Epidermal melanocyte (primary cell): ENCODE results near the gene ACTRT2.

Experiments used
- DNase-seq: peaks from one replicate; pipeline ENCODE4 v3.0.0; 2011; ENCODE audit warnings: low spot score; ENCODE audit not compliant: insufficient read length

Gene ACTRT2

DNA sequence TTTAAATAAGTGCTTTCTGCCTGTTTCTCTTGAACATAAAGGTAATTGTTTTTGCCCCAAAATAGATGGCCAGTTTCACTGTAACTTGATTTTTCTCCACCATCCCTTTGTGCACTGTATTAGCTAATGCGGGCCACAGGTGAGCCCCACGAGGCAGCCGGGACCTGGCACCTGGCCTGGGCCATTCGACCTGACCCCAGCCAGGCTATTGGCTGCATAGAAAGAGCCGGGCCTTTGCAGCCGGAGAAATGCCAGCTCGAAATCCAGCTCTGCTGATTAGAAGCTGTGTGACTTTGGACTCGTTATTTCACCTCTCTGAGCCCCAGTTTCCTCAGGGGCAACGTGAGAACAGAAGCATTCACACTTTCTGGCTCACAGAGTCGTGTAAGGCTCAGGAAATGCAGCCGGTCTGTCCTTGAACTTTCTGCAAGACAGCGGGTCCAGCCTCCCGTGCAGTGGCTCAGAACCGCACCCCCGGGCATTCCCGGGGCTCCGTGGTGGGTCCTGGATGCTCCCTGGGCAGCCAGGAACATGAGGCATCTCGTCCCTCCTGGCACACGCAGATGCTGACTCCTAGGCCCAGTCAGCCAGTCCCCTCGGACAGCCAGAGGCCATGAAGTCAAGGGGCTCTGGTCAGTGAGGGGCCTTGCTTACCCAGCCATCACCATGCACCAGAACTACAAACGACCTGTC lies 37.4 kb upstream of the ACTRT2 start:
- no peak for DNase-seq

DNA sequence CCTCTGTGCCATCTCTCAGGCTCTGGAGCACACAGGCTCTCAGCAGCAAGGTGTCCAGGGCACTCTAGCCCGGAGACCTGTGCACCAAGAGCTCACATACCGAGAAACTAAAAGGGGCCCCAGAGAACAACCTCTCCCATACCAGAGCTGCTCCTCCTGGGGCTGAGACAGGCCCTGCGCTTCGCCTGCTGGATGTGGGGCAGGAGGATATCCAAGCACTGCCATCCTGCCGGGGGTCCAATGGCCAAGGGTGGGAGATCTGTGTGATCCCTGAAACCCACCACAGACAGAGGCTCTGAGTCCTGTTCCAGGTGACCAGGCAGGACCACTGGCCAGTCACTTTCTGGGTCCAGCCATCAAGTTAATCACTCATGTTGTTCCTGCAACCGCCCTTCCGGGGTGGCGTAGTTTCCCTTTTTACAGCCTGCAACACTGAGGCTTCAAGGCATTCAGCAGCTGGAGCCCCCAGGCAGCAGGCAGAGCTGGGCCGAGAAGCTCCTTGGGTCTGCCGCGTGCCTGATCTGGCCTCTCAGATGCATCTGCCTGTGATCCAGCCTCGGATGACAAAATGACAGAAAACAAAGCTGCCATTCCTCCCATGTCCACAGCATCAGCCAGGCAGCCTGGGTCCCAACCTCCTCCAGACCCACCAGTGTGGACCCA lies 36.7 kb upstream of the ACTRT2 start:
- DNase-seq = no peak

DNA sequence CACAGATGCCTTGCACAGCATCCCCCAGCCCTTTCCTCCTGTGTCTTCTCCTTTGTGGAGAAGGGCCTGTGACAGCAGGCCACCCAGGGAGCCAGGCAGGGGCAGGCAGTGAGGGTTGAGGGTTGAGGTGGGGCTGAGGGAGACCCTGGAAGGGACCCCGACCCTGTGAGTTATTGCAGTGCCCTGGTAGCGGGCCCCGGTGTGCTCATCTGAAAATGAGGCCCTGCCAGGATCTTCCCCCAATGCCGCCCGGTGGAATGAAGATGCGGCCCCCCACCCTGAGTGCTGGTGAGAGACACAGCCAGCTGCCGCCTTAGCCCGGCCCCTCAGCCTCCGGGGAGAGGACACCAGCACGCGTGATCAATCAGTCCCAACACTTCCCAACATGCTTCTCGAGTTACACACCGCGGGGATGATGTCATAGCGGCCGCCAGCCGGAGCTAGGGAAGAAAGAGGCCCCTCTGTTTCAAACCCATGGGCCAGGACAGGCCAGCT lies 36.2 kb upstream of the ACTRT2 start:
- DNase-seq = no peak

DNA sequence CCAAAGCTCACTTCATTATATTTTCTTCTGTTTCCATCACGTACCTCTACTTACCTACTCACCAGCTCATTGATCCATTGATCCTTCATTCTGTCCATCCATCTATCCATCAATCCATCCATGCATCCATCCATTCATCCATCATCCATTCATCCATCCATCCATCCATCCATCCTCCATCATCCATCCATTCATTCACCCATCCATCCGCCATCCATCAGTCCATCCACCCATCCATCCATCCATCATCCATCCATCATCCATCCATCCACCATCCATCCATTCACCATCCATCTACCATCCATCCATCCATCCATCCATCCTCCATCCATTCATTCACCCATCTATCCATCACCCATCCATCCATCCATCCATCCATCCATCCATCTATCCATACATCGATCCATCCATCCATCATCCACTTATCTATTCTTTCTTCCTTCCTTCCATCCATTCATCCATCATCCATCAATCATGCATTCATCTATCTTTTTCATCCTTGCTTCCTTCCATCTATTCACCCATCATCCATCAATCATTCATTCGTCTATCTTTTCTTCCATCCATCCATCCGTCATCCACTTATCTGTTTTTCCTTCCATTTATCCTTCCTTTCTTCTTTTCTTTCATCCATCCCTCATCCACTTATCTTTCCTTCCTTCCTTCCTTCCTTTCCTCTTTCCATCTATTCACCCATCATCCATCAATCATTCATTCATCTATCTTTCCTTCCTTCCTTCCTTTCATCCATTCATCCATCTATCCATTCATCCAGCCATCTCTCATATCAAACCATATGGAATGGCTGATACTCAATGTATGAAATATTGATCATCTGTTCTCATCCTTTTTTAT lies 35.3 kb upstream of the ACTRT2 start:
- no peak for DNase-seq

DNA sequence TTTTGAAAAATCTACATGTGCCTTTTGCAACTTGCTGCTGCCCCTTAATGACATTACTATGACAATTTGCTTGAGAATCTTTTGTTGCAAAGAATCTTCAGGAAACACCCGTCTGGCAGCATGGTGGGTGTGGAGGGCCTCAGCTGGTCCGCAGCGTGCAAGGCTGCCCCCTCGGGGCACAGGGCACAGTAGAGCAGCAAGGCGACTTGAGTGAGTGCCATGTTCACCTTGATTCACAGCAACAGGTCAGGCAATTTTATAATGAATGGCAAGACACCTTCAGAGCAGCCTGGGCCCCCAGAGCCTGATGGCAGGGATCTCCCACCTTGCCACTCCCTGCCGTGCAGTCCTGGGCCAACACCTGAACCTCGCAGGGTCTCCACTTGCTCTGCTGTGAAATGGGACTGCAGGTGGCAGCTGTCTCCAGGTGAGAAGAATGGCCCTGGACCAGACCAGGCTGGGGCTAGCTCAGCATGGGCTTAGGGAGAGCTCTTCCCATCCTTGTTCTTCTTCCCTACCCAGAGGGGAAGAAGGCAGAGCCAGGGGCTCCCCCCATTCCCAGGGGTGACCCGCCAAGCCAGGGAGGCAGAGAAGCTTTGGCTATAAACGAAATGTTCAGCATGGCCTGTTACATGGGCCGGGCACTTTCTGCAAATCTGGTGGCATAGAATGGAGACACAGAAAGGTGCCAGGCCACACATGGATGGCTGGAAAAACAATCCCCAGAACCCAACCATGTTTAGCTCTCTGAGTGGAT lies 34.5 kb upstream of the ACTRT2 start:
- DNase-seq = no peak

DNA sequence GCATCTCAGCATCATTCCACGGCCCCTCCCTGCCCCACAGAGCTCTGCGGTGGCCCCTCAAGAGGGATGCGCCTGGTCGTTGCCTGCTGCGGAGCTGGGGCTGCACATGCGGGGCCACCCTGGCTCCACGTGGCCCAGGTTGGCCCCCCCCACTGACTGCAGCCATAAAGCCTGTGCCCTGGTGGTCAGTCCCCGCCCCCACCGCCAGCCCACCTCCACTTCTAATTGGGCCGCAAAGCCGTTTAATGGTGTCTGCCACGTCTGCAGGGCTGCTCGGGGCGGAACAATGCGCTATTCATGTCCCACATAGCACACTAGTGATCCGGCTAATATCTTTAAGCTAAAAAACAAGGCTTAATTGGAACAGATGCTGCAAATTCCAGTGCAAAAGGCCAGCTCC lies 33.5 kb upstream of the ACTRT2 start:
- no peak for DNase-seq

DNA sequence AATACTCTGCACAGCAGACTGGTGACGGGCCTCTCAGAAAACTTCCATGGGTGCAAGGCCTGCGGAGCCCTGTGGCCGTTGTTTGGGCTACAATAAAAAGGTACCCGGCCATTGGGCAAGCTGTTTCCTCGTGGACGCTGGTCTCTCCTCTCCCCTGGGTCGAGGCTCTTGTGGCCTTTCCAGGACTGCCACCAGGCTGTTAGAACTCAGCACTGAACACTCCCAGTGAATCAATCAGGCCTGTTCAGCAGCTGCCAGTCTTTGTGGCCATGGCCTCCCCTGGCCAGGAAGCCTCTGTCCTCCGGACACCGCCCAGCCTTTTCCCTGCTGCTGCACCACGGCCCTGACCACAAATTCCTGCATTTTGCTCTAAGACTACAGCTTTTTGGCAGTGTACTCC lies 33.0 kb upstream of the ACTRT2 start:
- DNase-seq = no peak

DNA sequence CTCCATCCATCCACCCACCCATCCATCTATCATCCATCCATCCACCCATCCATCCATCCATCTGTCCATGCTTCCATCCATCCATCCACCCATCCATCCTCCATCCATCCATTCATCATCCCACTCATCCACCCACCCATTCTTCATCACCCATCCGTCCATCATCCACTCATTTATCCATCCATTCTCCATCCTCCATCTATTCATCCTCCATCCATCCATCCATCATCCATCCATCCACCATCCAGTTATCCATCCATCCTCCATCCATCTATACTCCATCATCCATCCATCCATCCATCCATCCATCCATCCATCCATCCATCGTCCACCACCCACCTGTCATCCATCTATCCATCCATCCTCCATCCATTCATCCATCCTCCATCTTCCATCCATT lies 32.1 kb upstream of the ACTRT2 start:
- DNase-seq = no peak

DNA sequence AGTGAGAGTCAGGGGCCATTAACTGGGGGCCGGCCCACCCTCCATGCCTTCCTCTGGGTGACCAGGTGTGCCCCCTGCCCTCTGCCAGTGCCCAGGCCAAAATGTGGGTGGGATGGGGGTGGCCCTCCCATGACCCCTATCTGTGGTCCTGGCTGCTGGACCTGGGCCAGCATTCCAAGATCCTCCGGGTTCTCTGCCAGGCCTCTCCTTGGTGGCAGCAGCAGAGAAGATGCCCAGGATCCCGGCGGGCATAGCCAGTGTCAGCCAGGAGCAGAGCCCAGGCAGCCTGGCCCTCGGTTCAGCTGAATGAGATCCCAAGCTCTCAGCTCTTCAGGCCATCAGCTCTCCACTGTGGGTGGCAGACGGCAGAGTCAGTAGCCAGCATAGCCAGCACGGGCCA lies 31.3 kb upstream of the ACTRT2 start:
- no peak for DNase-seq

DNA sequence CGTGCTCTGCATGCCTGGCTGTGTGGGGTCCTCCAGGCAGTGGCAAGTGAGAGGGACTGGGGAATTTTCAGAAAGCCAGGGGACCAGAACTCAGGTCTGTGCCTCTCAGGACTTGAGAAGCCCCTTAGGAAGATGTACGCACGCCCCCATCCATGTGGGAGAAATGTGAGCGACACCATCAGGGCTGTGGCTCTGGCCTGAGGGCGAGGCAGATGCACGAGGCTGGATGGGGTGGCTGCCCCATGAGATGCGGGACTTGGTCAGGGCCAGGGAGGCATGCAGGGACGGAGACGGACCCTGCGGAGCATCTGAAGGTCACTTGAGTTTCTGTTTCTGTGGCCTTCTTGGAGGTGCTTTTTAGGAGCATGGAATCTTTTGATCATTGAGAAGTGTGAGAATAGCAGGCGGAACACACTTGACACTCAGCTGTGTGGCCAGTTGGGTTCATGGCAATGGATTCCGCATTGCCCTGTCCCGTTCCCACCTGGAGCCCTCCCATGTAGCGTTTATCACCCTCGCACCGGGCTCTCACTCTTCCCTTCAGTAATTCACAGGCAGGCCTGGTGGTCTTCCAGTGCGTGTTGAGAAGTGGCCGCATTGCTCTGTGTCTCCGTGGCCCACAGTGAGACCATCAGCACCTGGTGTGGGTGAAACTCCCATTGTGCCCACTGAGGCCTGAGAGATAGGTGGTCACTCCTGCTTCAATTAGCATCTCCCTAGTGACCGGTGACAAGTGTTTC lies 30.7 kb upstream of the ACTRT2 start:
- no peak for DNase-seq

DNA sequence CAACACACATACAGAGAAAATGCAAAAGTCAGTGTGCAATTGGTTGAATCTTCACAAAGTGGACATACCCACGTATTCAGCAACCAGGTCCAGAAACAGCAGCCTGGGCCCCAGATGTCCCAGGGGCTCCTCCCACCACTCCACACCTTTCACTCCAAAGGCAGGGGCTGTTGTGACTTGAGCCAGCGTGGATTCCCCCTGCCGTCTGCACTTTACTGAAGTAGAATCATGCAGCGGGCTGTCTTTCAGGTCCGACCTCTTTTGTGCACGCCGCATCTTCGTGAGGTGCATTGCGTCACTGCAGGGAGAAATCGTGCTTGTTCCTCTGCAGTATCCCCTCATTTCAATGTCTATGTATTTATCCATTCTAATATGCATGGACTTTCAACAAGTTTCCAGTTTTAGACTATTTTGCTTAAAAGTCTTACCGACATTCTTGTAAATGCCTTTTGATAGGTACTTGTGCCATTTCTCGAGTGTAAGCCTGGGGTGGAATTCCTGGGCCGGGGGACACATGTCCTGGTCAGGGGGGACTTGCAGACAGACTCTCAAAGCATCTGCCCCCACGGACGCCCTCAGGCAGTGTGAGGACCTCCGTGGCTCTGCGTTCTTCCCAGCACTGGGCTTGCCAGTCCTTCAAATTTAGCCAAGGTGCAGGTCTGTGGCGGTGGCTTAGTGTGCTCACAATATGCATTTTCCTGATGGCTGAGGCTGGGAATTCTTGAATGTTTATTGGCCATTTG lies 29.3 kb upstream of the ACTRT2 start:
- DNase-seq = no peak

DNA sequence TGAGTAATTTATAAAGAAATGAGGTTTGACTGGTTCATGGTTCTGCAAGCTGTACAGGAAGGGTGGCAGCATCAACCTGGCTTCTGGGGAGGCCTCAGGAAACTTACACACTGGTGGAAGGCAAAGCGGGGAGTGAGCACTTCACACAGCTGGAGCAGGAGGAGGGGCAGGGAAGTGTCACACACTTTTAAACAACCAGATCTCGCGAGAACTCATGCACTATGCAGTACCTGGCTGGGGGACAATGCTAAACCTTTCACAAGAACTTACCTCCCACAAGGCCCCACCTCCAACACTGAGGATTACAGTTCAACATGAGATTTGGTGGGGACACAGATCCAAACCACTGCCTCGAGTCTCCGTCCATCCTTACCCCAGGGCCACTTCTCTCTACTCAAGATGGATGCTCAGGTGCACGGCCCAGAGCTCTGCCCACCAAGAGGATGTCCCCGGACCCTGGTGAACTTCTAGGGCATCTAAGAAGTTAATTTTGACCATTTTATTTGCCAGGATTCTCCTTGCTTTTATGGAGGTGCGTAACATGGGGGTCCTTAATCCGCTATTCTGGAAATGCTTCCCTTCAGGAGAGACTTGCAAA lies 22.7 kb upstream of the ACTRT2 start:
- no peak for DNase-seq

DNA sequence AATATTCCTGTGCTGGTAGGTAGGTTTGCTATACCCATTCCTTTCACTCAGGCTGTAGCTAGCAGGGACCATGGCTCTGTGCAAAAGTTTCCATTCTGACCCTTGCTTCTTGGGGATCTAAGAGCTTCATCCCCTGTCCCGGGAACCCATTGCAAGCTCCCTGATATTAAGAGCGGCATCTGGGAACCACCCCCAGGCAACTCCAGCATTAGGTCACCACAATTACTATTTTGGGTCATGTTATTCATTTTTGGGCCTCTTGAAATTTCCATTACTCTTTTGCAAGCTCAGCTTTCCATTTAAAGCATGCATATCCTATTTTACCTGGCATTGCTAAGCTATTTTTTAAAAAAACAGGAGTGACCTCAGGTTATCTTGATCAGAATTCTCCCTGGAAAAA lies 22.1 kb upstream of the ACTRT2 start:
- DNase-seq = no peak

DNA sequence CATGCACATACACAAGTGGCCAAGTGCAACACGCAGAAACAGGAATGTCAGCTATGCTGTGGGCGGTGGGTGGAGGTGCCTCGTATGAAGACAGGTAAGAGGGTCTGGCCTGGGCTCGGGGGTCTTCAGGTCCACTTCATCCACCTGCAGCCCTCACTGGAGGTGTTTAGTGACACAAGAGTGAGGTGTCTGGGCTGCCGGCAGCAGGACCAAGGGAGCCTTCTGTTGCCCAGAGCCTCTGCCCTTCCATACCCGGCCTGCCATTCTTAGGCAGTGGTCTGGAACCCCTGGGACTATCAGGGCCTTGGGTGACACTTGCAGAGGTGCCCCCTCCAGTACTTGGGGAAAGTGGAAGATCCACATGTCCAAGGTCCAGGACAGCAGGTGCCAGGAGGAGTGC lies 21.7 kb upstream of the ACTRT2 start:
- no peak for DNase-seq

DNA sequence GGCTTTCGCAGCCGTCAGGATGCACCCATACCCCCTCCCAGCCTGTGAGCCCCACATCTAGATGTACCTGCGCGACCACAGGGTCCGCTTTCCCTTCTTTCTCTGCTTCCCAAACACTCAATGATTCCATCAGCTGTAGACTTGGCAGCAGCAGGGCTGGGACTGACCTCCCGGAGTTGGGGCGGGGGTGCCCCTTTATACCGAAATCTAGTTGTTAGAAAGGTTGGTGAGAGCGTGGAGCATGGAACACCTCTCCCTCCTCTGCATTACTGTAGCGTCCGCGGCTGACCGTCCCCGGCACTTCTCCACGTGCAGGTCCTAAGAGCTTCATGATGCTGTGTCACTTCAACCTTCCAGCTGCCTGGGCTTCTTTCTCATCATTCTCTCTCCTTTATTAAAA lies 21.1 kb upstream of the ACTRT2 start:
- no peak for DNase-seq

DNA sequence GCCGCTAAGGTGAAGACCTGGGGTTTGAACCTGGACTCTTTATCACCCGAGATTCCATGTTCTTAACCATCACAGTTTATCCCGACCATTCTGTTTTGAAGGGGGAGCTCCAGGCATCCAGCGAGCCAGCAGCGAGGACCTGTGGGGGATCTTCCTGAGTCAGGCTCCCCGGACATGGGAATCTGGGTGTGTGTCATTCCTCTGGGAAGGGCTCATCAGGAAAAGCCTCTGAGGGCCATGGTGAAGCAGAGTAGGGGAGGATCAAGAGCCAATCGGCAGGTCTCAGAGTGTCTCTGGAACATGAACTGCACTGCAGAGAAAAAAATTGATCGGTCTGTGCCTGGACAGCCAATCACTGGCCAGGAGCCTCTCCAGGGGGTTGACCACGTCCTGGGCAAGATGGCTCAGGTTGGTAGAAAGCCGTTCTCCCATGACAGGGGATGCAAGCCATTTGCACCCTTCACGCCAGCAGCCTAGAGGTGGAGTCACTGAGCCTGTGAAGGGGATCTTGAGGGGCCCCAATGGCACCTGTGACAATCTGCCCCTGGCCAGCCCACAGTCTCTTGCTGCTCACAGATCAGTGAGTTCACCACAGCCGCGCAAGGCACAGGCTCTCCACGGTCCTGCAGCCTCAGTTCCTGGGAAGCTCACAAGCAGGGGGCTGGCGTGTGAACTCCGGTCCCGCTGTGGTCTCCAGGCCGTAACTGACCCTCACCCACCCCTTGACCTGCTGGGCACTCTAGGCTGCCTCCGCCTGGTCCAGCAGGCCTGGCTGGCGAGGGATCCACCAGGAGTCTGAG lies 20.4 kb upstream of the ACTRT2 start:
- no peak for DNase-seq

DNA sequence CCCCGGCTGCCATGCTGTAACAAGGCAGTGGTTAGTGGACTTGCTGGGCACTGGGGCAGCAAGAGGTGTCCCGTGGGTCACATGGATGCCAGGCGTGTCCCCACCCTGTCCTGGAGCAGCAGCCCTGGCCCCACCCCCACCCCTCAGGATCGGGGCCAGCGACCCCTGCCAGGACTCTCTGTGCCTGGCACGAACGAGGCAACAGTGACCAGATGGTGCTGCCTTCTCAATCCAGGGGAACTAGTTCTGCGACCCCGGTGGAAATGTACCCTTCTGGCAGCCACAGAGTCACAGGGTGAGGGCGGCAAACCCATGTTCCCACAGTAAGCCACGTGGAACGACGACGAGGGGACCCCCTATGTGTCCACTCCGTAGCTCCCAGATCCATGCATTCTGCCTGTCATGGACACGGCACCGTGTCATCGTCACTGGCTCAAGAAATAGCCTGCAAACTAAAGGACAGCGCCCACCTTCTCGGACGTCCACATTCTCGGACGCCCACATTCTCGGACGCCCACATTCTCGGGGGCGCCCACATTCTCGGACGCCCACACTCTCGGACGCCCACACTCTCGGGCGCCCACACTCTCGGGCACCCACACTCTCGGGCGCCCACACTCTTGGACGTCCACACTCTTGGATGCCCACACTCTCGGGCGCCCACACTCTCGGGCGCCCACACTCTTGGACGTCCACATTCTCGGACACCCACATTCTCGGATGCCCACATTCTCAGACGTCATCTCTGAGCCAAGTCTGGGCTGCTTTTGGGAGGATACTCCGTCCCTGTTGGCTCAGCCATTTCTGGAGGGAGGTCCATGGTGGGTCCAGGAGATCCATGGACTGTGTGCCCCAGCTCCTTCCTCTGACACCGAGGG lies 19.6 kb upstream of the ACTRT2 start:
- no peak for DNase-seq
